GM18526 (cell line): Measurements from ENCODE around the gene RYK.

ENCODE experiments used
- POLR2A ChIP-seq: IDR thresholded peaks from 3 replicates; pipeline ENCODE4 v1.6.1; 2011; ENCODE audit not compliant: insufficient read length; ENCODE audit errors: extremely low read depth

The RYK gene

DNA sequence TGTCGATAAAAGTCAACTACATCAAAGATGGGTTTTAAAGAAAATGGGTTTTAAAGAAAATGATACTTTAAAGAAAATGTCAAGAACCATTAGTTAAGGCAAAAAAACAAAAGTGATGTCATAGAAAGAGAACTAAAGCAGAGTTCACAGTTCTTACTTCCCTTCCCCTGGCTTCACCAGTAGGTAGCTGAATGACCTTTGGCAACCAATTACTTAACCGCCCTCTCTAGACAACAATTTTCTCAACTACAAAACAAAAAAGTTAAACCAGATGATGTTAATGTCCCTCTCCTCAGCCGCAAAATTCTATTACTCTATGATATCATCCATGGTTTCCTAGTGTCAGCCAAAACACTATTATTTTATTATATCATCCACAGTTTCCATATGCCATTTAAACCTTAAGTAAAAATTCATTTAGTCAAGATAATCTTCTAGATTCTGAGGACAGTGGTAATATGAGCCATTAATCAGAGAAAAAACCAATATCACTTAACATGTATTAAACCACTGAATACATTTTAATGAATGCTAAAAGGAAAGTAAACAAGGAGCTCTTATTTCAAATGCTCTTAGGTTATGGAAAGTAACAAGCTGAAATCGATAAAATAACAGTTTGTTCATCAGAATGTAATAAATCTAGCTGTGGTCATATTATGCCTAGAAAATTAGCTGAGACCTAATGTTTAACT, 13.1 kb downstream of the RYK start:
- no peak for TF ChIP-seq POLR2A

DNA sequence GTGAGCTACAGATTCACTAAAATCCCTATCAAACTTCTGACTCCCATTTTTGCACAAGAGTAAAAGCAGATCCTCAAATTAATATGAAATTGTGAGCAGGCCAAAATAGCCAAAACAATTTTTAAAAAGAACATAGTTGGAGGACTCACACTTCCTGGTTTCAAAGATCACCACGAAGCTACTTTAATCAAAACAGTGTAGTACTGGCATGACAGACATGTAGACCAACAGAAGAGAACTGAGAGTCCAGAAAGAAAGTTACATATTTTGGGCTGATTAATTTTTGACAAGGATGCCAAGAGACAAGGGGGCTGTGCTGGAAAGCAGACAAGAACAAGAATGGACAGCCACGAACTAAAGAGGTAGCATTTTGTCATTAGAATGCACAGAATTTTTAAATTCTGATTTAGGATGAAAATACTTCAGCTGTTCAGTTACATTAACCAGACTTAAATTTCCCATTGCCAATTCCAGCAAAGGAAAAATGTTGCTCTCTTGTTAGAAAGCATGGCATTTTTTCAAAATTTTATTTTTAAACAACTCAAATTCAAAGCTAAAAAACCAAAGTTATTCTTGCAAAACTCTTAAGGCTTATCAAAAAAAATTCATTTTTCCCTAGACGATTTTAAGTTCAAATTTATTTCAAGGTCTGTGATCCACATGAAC, 14.0 kb downstream of the RYK start:
- TF ChIP-seq POLR2A, result no peak

DNA sequence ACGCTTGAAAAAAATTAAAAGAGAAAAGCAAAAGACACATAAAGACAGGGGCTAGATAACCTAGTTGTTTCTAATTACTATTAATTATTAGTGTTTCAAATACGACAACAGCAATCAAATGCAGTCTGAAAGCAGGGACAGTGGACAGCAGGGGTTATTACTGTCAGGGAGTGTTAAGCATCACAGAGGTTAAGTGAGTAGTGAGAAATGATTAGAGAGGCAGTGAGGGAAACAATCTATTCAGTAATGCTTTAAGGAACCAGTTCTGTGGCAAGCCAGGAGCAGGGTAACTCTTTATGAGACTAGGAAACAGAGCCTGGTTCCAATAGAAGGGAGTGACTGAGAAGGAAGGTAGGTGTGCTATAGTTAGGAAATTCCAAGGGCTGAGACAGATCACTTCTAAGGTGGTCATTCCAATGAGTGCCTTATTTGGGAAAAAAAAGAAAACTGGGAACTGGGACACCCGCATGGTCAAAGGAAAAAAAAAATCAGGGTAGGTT, 15.0 kb downstream of the RYK start:
- TF ChIP-seq POLR2A, result no peak

DNA sequence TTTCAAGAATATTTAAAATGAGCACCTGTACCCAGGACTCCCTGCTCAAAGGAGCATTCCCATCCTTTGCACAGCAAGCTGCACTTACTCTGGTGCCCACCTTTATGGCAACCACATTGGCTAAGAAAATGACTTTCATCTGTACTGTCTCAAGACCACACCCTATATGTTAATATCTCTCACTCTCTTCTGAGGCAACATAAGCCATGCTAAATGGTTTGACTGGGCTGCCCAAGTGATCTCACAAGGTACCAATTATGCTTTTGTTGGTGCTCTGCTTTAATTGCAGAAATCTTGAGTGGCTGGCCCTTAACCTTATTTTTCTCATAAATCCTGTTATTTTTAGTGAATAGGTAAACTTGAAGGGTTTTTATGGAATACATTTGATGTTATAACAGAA, 17.7 kb downstream of the RYK start:
- no peak for TF ChIP-seq POLR2A

DNA sequence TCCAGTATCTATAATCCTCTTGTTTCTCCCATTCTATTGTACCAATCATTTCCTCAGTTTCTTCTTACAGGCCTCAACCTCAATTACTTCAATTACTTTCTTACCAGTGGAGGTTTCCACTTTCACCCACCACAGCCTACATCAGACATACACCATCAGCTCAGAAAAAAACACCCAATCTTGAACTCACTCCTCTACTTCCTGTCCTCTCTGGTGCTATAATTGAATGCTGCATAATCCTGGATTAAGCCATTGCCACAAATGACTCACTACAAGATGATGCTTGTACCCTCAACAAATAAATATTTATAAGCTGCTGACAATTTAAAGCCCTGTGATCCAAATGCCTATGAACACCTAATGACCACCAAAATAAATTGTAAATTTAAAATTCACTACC, 18.5 kb downstream of the RYK start:
- no peak for TF ChIP-seq POLR2A

DNA sequence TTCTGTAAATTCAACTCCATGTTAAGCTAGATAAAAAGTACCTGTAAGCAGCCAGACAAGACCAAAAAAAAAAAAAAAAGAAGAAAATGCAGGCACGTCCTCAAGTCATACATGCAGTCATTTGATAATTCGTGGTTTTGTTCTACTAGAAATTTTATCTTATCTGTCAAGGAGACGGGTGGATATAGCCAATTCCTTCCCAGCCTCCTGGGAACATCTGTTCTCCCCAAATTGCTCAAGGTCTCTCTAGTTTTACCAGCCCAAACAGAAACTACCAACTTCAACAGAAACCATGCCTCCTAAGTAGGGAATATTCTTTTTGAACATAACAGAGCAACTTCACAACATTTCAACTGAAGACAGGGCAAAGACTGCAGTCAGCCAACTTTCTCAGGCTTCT, 19.5 kb downstream of the RYK start:
- no peak for TF ChIP-seq POLR2A

DNA sequence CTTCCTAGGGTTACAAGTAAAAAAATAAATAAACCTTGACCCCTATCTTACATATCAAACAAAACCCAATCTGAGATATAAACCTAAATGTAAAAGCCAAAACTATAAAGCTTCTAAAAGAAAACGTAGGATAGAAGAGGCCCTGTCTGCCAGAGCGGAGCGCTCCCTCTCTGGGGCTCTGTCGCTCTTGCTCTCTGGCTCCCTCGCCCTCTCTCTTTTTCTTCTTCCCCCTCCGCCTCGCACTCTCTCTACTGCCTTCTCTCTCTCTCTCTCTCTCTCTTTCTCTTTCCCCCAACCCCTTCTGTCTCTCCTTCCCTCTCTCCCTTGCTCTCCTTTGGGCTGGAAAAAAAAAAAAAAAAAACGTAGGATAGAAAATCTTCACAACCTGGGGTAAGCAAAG, 21.6 kb downstream of the RYK start:
- no peak for TF ChIP-seq POLR2A

DNA sequence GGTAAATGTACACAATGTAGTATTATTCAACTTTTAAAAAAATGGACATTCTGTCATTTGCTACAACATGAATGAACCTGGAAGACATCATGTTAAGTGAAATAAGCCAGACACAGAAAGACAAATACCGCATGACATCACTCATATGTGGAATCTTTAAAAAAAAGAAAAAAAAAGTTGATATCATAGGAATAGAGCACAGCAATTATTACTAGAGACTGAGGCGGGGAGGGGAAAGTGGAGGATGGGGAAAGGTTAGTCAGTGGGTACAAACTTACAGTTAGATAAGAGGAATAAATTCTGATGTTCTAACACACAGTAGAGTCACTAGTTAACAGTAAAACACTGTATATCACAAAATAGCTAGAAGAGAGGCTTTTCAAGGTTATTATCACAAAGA, 22.2 kb downstream of the RYK start:
- TF ChIP-seq POLR2A, result no peak

DNA sequence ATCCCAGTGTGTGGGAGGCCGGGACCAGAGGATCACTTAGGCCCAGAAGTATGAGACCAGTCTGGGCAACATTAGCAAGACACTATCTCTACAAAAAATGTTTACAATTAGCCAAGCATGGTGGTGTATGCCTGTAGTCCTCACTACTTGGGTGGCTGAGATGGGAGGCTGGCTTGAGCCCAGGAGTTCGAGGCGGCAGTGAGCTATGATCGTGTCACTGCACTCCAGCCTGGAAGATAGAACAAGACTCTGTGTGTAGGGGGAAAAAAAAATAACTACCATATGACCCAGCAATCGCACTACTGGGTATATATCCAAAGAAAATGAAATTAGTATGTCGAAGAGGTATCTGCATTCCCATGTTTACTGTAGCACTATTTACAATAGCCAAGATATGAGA, 22.6 kb downstream of the RYK start:
- TF ChIP-seq POLR2A, result no peak

DNA sequence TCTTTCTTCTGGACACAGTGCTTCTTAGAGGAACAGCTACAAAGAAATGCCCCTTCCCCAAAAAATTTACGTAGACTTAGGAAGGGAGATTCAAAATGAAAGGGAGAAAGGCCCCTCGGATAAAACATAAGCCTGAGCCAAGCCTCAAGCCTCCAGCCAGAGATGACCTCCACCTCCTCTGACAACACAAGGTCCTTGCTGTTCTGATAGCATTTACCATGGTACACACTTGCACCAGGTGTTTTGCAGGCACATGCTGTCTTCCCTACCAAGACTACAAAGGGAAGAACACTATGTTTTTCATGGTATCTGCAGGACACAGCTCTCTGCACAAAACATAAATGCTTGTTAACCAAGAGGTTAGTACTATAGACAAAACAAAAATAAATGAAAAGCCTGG, 27.8 kb downstream of the RYK start:
- no peak for TF ChIP-seq POLR2A

DNA sequence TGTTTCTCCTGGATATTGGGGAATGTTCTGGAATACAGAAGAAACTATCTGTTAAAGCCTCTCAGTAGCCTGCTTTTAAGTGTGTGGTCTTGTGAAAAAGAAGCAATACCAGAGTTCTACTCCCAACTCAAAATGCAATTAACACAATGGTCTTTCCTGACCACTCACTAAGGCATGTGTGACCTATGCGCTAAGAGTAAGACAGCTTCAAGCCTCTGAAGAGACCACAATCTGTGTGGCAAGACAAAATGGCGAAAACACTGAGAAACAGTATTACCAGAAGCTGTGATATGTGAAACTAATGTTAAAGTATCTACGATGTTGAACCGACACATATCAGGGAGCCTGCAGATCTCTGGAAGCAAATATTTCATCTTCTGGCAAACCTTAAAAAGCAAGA, 33.8 kb downstream of the RYK start:
- no peak for TF ChIP-seq POLR2A

DNA sequence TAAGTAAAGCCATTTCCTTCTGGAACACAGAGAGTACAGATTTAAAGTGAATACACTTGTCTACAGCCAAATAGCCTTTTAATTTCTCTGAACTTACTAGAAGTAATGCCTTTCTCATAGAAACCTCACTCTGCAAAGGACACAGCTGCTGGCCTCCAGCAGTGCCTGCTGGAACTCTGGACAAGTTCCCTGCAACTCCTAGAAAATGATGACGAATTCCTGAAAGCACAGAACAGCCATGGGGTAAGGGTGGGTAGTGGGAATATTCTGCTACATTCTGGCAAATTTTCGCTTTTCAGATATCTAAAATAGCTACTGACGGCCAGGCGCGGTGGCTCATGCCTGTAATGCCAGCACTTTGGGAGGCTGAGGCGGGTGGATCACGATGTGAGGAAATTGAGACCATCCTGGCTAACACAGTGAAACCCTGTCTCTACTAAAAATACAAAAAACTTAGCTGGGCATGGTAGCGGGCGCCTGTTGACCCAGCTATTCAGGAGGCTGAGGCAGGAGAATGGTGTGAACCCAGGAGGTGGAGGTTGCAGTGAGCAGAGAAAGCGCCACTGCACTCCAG, 34.4 kb downstream of the RYK start:
- TF ChIP-seq POLR2A, result no peak

DNA sequence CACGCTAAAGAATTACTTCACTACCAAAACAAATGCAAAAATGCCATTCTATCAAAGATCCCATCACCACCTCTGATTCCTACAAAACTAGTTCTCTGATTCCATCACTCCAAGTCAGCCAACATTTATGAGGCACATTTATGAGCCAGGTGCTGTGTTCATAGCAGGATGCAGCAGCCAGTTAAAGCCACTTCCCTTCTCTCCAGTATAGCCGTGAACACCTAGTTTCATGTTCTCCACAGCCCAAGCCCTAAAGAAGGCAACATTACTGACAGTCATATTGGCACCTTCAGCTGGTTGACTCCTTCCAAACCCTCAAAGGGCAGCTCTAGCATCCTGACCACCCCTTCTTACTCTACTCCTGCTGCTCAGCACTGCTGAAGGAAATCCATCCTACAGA, 36.4 kb downstream of the RYK start:
- no peak for TF ChIP-seq POLR2A

DNA sequence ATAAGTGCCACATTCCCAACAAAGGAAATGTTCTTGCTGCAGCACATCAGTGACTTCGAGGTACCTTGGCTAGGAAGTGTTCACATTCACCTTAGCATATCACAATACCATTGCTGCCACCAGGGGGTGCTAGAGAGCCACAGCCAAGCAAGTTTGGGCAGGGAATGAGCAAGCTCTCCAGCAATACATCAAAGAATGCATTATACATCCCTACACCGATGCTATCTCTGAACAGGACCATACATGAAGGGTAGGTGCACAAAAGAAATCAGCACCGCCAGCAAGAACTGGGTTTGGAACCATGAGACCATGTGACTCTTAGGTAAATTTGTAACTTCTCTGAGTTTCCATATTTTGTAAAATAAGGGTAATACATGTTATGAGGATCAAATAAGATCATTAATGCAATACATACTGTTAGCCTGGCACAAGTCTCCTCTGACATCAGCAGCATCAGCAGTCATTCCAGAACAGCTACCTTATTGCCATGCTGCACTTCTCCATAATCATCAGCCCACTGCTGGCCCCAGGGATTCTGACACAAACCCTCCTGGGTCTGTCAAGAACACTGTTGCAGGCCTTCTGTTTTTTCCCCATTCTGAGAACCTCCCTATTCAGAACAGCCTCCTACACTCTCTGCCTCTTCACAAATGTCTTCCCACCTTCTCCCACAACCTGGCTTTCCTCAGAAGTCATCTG, 37.5 kb downstream of the RYK start:
- TF ChIP-seq POLR2A, result no peak

DNA sequence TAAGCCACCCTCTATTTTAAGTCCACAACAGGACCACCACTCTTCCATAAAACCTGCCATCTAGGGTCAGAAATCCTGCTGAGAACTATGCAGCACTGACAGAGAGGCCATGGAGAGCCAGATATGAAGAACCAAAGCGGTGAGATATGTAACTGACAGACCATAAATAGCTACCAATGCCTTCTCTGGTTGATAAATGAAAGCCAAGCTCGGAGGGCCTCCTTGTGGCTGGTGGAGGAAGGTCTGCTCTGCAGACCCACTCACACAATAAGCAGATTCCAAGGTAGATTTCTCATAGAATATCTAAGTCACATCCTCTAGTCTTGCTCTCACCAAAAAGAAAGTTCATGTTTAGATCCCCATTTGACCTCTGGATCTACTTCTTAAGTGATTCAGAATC, 38.9 kb downstream of the RYK start:
- no peak for TF ChIP-seq POLR2A

DNA sequence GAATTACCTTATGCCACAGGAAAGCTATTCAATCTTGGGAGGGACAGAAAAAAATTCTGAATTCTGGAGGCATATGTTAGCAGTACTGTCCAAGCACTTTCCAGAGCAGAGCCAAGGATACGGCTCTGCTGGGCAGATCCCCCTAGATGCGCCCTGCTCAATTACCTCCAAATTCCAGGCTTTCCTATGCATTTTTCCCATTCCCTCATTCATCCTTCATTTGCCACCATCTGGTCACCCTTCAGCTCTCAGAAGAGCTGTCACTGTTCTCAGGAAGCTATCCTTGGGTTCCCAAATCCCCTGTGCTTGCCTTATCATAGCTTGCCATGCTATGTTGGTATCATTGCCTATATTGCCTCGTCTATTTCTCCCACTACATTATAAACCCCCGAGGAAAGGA, 45.2 kb downstream of the RYK start:
- TF ChIP-seq POLR2A, result no peak
